H1 (cell line): Measurements from ENCODE around the gene IGF1.

Experiments used
- ASH2L ChIP-seq: fragments of 200-600, 300-600 bp; sonication (generic); IDR thresholded peaks from one replicate; pipeline ENCODE4 v1.7.1; 2017; ENCODE audit warnings: low read length
- BACH1 ChIP-seq: IDR thresholded peaks from 2 replicates; pipeline ENCODE4 v1.6.1; 2012; ENCODE audit warnings: low read length, improper control_type of control experiment
- EZH2 ChIP-seq: fragments of 200-600 bp; sonication (generic); IDR thresholded peaks from 2 replicates; pipeline ENCODE4 v1.7.1; 2012; ENCODE audit warnings: low read depth, mild to moderate bottlenecking, moderate library complexity, low read length, inconsistent platforms; ENCODE audit not compliant: severe bottlenecking
- HDAC2 ChIP-seq, 2 experiments: fragments of 300-600 bp in 1 of 2; sonication (generic) in 1 of 2; IDR thresholded peaks; 2 replicates each; pipeline ENCODE4 v1.6.1; 2011 to 2012; ENCODE audit warnings: low read depth in 2 of 2, low read length in 2 of 2, mild to moderate bottlenecking in 2 of 2, moderate library complexity in 2 of 2, borderline replicate concordance in 1 of 2, inconsistent platforms in 1 of 2
- KDM5A ChIP-seq: fragments of 200-600 bp; IDR thresholded peaks from 2 replicates; pipeline ENCODE4 v1.7.1; 2012; ENCODE audit warnings: mild to moderate bottlenecking, low read length, inconsistent platforms, mixed read lengths
- PHF8 ChIP-seq: fragments of 200-600 bp; sonication (generic); conservative IDR thresholded peaks from 2 replicates; pipeline ENCODE4 v1.7.1; 2012; ENCODE audit warnings: low read depth, mild to moderate bottlenecking, inconsistent platforms, low read length, moderate library complexity
- POLR2A ChIP-seq, 2 experiments: IDR thresholded peaks; 1 replicate in 1 of 2; 2 replicates in 1 of 2; pipeline ENCODE4 v1.6.1; 2011; ENCODE audit warnings: low read depth in 2 of 2, low read length in 2 of 2, mild to moderate bottlenecking in 2 of 2; ENCODE audit errors: control extremely low read depth in 1 of 2
- POLR2AphosphoS5 ChIP-seq: IDR thresholded peaks from 2 replicates; pipeline ENCODE4 v1.6.1; 2011; ENCODE audit warnings: low read depth, low read length
- RNF2 ChIP-seq: fragments of 200-900, 300-1000 bp; sonication (generic); IDR thresholded peaks from 2 replicates; pipeline ENCODE4 v1.7.1; 2016; ENCODE audit warnings: borderline replicate concordance, low read depth, mild to moderate bottlenecking, antibody characterized with exemption, low read length; ENCODE audit not compliant: poor library complexity, severe bottlenecking; ENCODE audit errors: missing control alignments
- SIN3A ChIP-seq, 2 experiments: IDR thresholded peaks in 1 of 2; conservative IDR thresholded peaks in 1 of 2; 2 replicates each; pipeline ENCODE4 v1.6.1; 2011 to 2012; ENCODE audit warnings: low read length in 2 of 2, improper control_type of control experiment in 1 of 2, low read depth in 1 of 2, mild to moderate bottlenecking in 1 of 2
- SIX5 ChIP-seq: IDR thresholded peaks from 2 replicates; pipeline ENCODE4 v1.6.1; 2011; ENCODE audit warnings: mild to moderate bottlenecking, low read depth, low read length
- TAF1 ChIP-seq: IDR thresholded peaks from 2 replicates; pipeline ENCODE4 v1.6.1; 2011; ENCODE audit warnings: mild to moderate bottlenecking, low read depth, low read length
- TF ChIP-seq, protein P1 (sequence below), 3 experiments: IDR thresholded peaks; 1 replicate in 2 of 3; 2 replicates in 1 of 3; pipeline versions ENCODE4 v1.5.1 to v1.6.1; 2011; ENCODE audit warnings: low read length in 3 of 3, mild to moderate bottlenecking in 3 of 3, inconsistent platforms in 2 of 3, low read depth in 1 of 3, moderate library complexity in 1 of 3; ENCODE audit not compliant: insufficient read depth in 1 of 3; ENCODE audit errors: control extremely low read depth in 1 of 3
- TF ChIP-seq, protein P2 (sequence below): IDR thresholded peaks from 2 replicates; pipeline ENCODE4 v1.6.1; 2012; ENCODE audit warnings: low read length, inconsistent platforms

DNA sequence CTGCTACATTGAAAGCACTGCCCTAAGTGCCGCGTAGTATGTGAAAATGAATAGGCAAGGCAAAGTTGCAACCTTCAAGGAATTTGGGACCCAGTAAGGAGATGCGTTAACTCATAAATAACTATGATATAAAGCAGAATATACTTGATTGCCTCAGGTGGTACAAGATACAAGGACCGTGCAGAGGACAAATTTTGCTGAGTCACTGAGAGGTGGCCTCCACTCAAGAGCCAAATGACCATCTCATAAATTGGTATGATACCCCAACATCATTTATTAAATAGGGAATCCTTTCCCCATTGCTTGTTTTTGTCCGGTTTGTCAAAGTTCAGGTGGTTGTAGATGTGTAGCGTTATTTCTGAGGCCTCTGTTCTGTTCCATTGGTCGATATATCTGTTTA, 35.7 kb downstream of the IGF1 start:
- TF ChIP-seq POLR2A (IDR thresholded peaks at IDR 0.05; ENCODE audit: control extremely low read depth in 1 of 2, low read depth in 2 of 2, low read length in 2 of 2) (no peak), KDM5A (no peak), EZH2 (no peak), HDAC2 (IDR thresholded peaks at IDR 0.05; ENCODE audit: borderline replicate concordance in 1 of 2, low read depth in 2 of 2, low read length in 2 of 2) (no peak), PHF8 (no peak), POLR2AphosphoS5 (no peak), ASH2L (no peak), BACH1 (no peak), SIN3A (conservative IDR thresholded peaks at IDR 0.05 in 1 of 2, IDR thresholded peaks at IDR 0.05 in 1 of 2; ENCODE audit: low read depth in 1 of 2, low read length in 2 of 2) (no peak), SIX5 (no peak), RNF2 (no peak), TAF1 (no peak)
- TF ChIP-seq, protein P1, sequence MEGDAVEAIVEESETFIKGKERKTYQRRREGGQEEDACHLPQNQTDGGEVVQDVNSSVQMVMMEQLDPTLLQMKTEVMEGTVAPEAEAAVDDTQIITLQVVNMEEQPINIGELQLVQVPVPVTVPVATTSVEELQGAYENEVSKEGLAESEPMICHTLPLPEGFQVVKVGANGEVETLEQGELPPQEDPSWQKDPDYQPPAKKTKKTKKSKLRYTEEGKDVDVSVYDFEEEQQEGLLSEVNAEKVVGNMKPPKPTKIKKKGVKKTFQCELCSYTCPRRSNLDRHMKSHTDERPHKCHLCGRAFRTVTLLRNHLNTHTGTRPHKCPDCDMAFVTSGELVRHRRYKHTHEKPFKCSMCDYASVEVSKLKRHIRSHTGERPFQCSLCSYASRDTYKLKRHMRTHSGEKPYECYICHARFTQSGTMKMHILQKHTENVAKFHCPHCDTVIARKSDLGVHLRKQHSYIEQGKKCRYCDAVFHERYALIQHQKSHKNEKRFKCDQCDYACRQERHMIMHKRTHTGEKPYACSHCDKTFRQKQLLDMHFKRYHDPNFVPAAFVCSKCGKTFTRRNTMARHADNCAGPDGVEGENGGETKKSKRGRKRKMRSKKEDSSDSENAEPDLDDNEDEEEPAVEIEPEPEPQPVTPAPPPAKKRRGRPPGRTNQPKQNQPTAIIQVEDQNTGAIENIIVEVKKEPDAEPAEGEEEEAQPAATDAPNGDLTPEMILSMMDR (IDR thresholded peaks at IDR 0.05; ENCODE audit: control extremely low read depth in 1 of 3, insufficient read depth in 1 of 3, low read depth in 1 of 3, low read length in 3 of 3): no peak
- TF ChIP-seq, protein P2, sequence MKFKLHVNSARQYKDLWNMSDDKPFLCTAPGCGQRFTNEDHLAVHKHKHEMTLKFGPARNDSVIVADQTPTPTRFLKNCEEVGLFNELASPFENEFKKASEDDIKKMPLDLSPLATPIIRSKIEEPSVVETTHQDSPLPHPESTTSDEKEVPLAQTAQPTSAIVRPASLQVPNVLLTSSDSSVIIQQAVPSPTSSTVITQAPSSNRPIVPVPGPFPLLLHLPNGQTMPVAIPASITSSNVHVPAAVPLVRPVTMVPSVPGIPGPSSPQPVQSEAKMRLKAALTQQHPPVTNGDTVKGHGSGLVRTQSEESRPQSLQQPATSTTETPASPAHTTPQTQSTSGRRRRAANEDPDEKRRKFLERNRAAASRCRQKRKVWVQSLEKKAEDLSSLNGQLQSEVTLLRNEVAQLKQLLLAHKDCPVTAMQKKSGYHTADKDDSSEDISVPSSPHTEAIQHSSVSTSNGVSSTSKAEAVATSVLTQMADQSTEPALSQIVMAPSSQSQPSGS: no peak
